Measurements from ENCODE around the gene NCK1.

Gene NCK1

GRCh38 chr3:136908297-136908696, 46.3 kb downstream of the NCK1 start:
- no peak for DNase-seq (ENCODE audit: low read depth in 2 of 2)

- no peak for DNase-seq (ENCODE audit: low read depth in 2 of 2)
Observed at GRCh38 chr3:136909187-136909586, 47.2 kb downstream of the NCK1 start.

GRCh38 chr3:136910697-136911096, 48.7 kb downstream of the NCK1 start:
- DNase-seq (ENCODE audit: low read depth in 2 of 2), result no peak

- DNase-seq (ENCODE audit: low read depth in 2 of 2), result no peak
Observed at GRCh38 chr3:136913168-136913567, 51.2 kb downstream of the NCK1 start.

GRCh38 chr3:136914739-136915138, 52.7 kb downstream of the NCK1 start:
- no peak for DNase-seq (ENCODE audit: low read depth in 2 of 2)

GRCh38 chr3:136916223-136916622, 54.2 kb downstream of the NCK1 start:
- DNase-seq (ENCODE audit: low read depth in 2 of 2), result no peak

- no peak for DNase-seq (ENCODE audit: low read depth in 2 of 2)
Observed at GRCh38 chr3:136919799-136920580, 58.0 kb downstream of the NCK1 start.

- no peak for DNase-seq (ENCODE audit: low read depth in 2 of 2)
Observed at GRCh38 chr3:136920904-136921611, 59.0 kb downstream of the NCK1 start.

GRCh38 chr3:136925425-136926190, 63.6 kb downstream of the NCK1 start:
- DNase-seq (ENCODE audit: low read depth in 2 of 2), result no peak

GRCh38 chr3:136928240-136928639, 66.2 kb downstream of the NCK1 start:
- no peak for DNase-seq (ENCODE audit: low read depth in 2 of 2)

- DNase-seq (ENCODE audit: low read depth in 2 of 2), result no peak
Observed at GRCh38 chr3:136929977-136930670, 68.1 kb downstream of the NCK1 start.

- DNase-seq (ENCODE audit: low read depth in 2 of 2), result no peak
Observed at GRCh38 chr3:136931606-136932005, 69.6 kb downstream of the NCK1 start.

GRCh38 chr3:136932523-136932922, 70.5 kb downstream of the NCK1 start:
- DNase-seq (ENCODE audit: low read depth in 2 of 2), result no peak

GRCh38 chr3:136932978-136933772, 71.2 kb downstream of the NCK1 start:
- DNase-seq (ENCODE audit: low read depth in 2 of 2), result no peak

- DNase-seq (ENCODE audit: low read depth in 2 of 2), result no peak
Observed at GRCh38 chr3:136937175-136937574, 75.2 kb downstream of the NCK1 start.

GRCh38 chr3:136937851-136938250, 75.8 kb downstream of the NCK1 start:
- no peak for DNase-seq (ENCODE audit: low read depth in 2 of 2)

GRCh38 chr3:136938334-136938733, 76.3 kb downstream of the NCK1 start:
- no peak for DNase-seq (ENCODE audit: low read depth in 2 of 2)

- no peak for DNase-seq (ENCODE audit: low read depth in 2 of 2)
Observed at GRCh38 chr3:136939489-136939888, 77.5 kb downstream of the NCK1 start.

GRCh38 chr3:136942803-136943202, 80.8 kb downstream of the NCK1 start:
- no peak for DNase-seq (ENCODE audit: low read depth in 2 of 2)

- DNase-seq (ENCODE audit: low read depth in 2 of 2), result no peak
Observed at GRCh38 chr3:136943436-136943835, 81.4 kb downstream of the NCK1 start.

- no peak for DNase-seq (ENCODE audit: low read depth in 2 of 2)
Observed at GRCh38 chr3:136946978-136947377, 85.0 kb downstream of the NCK1 start.

Measured in stimulated activated CD8-positive, alpha-beta memory T cell treated with anti-CD3 and anti-CD28 coated beads, Interleukin-2, amount 100 ng/mL, for 1 hour (primary cell).